ENCODE results near the gene CMSS1.

Gene CMSS1

GRCh38 chr3:100173961-100174360 is 356.3 kb downstream of the CMSS1 start:
- no peak overlapping the region for H3K27ac ChIP-seq (ENCODE audit: low read depth, low read length, poor library complexity, severe bottlenecking)
- H3K79me2 ChIP-seq (ENCODE audit: insufficient read depth, low read length), result no peaks in the 10 kb centered on the region
- H3K27me3 ChIP-seq (ENCODE audit: insufficient read depth, low read length), result no peaks in the 10 kb centered on the region
- H2AFZ ChIP-seq (ENCODE audit: low read length), result no peak overlapping the region
- no peaks in the 10 kb centered on the region for H3K9me3 ChIP-seq (ENCODE audit: low read length)
- peaks cover 21% of the 10 kb centered on the region for H3K36me3 ChIP-seq (ENCODE audit: insufficient read depth, low read length)
- no peak overlapping the region for H3K4me3 ChIP-seq (ENCODE audit: low read depth, low read length, poor library complexity, severe bottlenecking)
- TF ChIP-seq EZH2 (IDR thresholded peaks at IDR 0.05; ENCODE audit: borderline replicate concordance, low read length), result no peak
- no peak for TF ChIP-seq CTCF (IDR thresholded peaks at IDR 0.05; ENCODE audit: low read length)
- no peaks in the 10 kb centered on the region for H3F3A ChIP-seq (ENCODE audit: insufficient read depth, low read length)
- H3K4me2 ChIP-seq (ENCODE audit: low read length), result no peak overlapping the region
- no peaks in the 10 kb centered on the region for H3K9me2 ChIP-seq (ENCODE audit: low read depth, low read length)
- H3K4me1 ChIP-seq (ENCODE audit: insufficient read depth, low read length, severe bottlenecking), result no peaks in the 10 kb centered on the region
- H3K9ac ChIP-seq (ENCODE audit: low read length), result no peak overlapping the region
- no peaks in the 10 kb centered on the region for H4K20me1 ChIP-seq (ENCODE audit: insufficient read depth, low read length)

DNA sequence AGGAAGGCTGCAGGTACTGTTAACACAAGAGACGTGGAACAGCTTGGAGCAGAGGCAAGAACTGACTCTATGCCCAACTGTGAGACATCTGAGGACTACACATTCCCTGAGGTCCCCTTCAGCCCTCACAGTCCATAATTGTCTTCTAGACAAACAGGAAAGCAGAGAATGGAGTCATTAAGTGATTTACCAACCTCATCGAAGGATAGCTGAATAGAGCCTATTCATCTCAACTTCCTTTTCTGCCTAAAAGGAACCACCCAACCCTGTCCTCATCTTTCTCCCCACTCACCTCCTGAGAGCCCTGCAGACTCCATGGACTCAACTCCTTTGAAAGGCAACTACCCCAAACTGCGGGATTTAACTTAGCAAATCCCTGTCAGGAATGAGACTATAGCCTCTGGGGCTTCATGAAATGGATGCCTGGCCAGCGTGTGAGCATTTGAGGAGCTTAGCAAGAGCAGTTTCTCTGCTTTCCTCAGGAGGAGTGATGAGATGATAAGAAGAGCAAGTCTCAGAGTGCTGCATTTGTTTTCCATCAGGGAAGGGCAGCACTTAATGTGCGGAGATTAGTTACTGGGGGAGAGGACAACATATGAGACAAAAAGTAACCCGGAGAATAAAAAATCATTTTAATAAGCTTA is 358.1 kb downstream of the CMSS1 start:
- Histone ChIP-seq H3K9ac (ENCODE audit: low read length) (no peak overlapping the region), H3K79me2 (ENCODE audit: insufficient read depth, low read length) (no peaks in the 10 kb centered on the region), H2AFZ (ENCODE audit: low read length) (no peak overlapping the region), H3K27ac (ENCODE audit: low read depth, low read length, poor library complexity, severe bottlenecking) (no peak overlapping the region), H3K4me2 (ENCODE audit: low read length) (no peak overlapping the region), H3K4me1 (ENCODE audit: insufficient read depth, low read length, severe bottlenecking) (no peaks in the 10 kb centered on the region), H3K36me3 (ENCODE audit: insufficient read depth, low read length) (peaks cover 23% of the 10 kb centered on the region), H3K9me3 (ENCODE audit: low read length) (peaks cover 5% of the 10 kb centered on the region; the same call in 1 of the 2 replicates), H4K20me1 (ENCODE audit: insufficient read depth, low read length) (no peaks in the 10 kb centered on the region), H3K4me3 (ENCODE audit: low read depth, low read length, poor library complexity, severe bottlenecking) (no peak overlapping the region), H3K27me3 (ENCODE audit: insufficient read depth, low read length) (no peaks in the 10 kb centered on the region), H3K9me2 (ENCODE audit: low read depth, low read length) (no peaks in the 10 kb centered on the region), H3F3A (ENCODE audit: insufficient read depth, low read length) (no peaks in the 10 kb centered on the region)
- TF ChIP-seq CTCF (IDR thresholded peaks at IDR 0.05; ENCODE audit: low read length), result no peak

DNA sequence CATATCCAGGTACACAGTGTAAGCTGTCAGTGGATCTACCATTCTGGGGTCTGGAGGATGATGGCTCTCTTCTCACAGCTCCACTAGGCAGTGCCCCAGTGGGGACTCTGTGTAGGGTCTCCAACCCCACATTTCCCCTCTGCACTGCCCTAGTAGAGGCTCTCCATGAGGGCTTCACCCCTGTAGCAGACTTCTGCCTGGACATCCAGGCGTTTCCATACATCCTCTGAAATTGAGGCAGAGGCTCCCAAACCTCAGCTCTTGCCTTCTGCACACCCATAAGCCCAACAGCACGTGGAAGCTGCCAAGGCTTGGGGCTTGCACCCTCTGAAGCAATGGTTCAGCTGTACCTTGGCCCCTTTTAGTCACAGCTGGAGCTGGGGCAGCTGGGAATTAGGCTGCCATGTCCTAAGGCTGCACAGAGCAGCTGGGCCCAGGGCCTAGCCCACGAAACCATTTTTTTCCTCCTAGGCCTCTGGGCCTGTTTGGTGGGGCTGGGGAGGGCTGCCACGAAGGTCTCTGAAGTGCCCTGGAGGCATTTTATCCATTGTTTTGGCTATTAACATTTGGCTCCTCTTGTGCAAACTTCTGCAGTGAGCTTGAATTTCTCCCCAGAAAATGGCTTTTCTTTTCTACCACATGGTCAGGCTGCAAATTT is 362.2 kb downstream of the CMSS1 start:
- Histone ChIP-seq H3K79me2 (ENCODE audit: insufficient read depth, low read length) (no peaks in the 10 kb centered on the region), H3K9ac (ENCODE audit: low read length) (no peak overlapping the region), H3K4me3 (ENCODE audit: low read depth, low read length, poor library complexity, severe bottlenecking) (no peak overlapping the region), H3K27ac (ENCODE audit: low read depth, low read length, poor library complexity, severe bottlenecking) (no peak overlapping the region), H4K20me1 (ENCODE audit: insufficient read depth, low read length) (no peaks in the 10 kb centered on the region), H3K36me3 (ENCODE audit: insufficient read depth, low read length) (peaks cover 23% of the 10 kb centered on the region), H3K9me3 (ENCODE audit: low read length) (peaks cover 5% of the 10 kb centered on the region; the same call in 1 of the 2 replicates), H3K9me2 (ENCODE audit: low read depth, low read length) (no peaks in the 10 kb centered on the region), H3K4me2 (ENCODE audit: low read length) (no peak overlapping the region), H3K4me1 (ENCODE audit: insufficient read depth, low read length, severe bottlenecking) (no peaks in the 10 kb centered on the region), H2AFZ (ENCODE audit: low read length) (no peak overlapping the region), H3K27me3 (ENCODE audit: insufficient read depth, low read length) (no peaks in the 10 kb centered on the region), H3F3A (ENCODE audit: insufficient read depth, low read length) (no peaks in the 10 kb centered on the region)
- TF ChIP-seq EZH2 (IDR thresholded peaks at IDR 0.05; ENCODE audit: borderline replicate concordance, low read length), result no peak
- TF ChIP-seq CTCF (IDR thresholded peaks at IDR 0.05; ENCODE audit: low read length), result no peak

Measured in OCI-LY1 (cell line).